BLaER1 (cell line): ENCODE measurements around the gene ITSN1.

ENCODE experiments used
- H3K27ac ChIP-seq: shearing (Covaris generic); formaldehyde crosslinking; 2 replicates; pipeline ENCODE4 v1.8.1; 2022
- H3K27me3 ChIP-seq: shearing (Covaris generic); formaldehyde crosslinking; 2 replicates; pipeline ENCODE4 v1.8.1; 2022
- H3K36me3 ChIP-seq: shearing (Covaris generic); formaldehyde crosslinking; 2 replicates; pipeline ENCODE4 v1.8.1; 2022
- H3K4me1 ChIP-seq: shearing (Covaris generic); formaldehyde crosslinking; 2 replicates; pipeline ENCODE4 v1.8.1; 2022
- H3K4me2 ChIP-seq: shearing (Covaris generic); formaldehyde crosslinking; 2 replicates; pipeline ENCODE4 v1.8.1; 2022
- H3K4me3 ChIP-seq: shearing (Covaris generic); formaldehyde crosslinking; 2 replicates; pipeline ENCODE4 v1.8.1; 2022
- H3K9ac ChIP-seq: shearing (Covaris generic); formaldehyde crosslinking; 2 replicates; pipeline ENCODE4 v1.8.1; 2022
- H3K9me3 ChIP-seq: shearing (Covaris generic); formaldehyde crosslinking; 2 replicates; pipeline ENCODE4 v1.8.1; 2022
- H4K20me1 ChIP-seq: shearing (Covaris generic); formaldehyde crosslinking; 2 replicates; pipeline ENCODE4 v1.8.1; 2022
- Cebpa-rat ChIP-seq: shearing (Covaris generic); IDR thresholded peaks from 2 replicates; pipeline ENCODE4 v1.8.1; 2022

Gene ITSN1

GRCh38 chr21:33761441-33762036 is 119.2 kb downstream of the ITSN1 start:
- Histone ChIP-seq H4K20me1 (no peaks in the 10 kb centered on the region), H3K27me3 (no peaks in the 10 kb centered on the region), H3K27ac (no peak overlapping the region), H3K9ac (no peak overlapping the region), H3K4me2 (no peak overlapping the region), H3K4me3 (no peak overlapping the region), H3K4me1 (no peaks in the 10 kb centered on the region), H3K36me3 (peaks cover 13% of the 10 kb centered on the region; the same call in 1 of the 2 replicates), H3K9me3 (no peaks in the 10 kb centered on the region)
- TF ChIP-seq Cebpa-rat, result no peak

GRCh38 chr21:33762803-33763581 is 120.7 kb downstream of the ITSN1 start:
- Histone ChIP-seq H3K9me3 (no peaks in the 10 kb centered on the region), H4K20me1 (no peaks in the 10 kb centered on the region), H3K27ac (no peak overlapping the region), H3K27me3 (no peaks in the 10 kb centered on the region), H3K4me3 (no peak overlapping the region), H3K36me3 (peaks cover 12% of the 10 kb centered on the region; the same call in 1 of the 2 replicates), H3K4me2 (no peak overlapping the region), H3K4me1 (no peaks in the 10 kb centered on the region), H3K9ac (no peak overlapping the region)
- no peak for TF ChIP-seq Cebpa-rat

GRCh38 chr21:33763582-33763899 is 121.2 kb downstream of the ITSN1 start:
- H3K27me3 ChIP-seq, result no peaks in the 10 kb centered on the region
- H3K9me3 ChIP-seq, result no peaks in the 10 kb centered on the region
- H3K4me1 ChIP-seq, result no peaks in the 10 kb centered on the region
- no peak overlapping the region for H3K27ac ChIP-seq
- H3K4me2 ChIP-seq, result no peak overlapping the region
- peaks cover 9% of the 10 kb centered on the region; the same call in 1 of the 2 replicates for H3K36me3 ChIP-seq
- no peak overlapping the region for H3K9ac ChIP-seq
- H3K4me3 ChIP-seq, result no peak overlapping the region
- TF ChIP-seq Cebpa-rat, result no peak
- no peaks in the 10 kb centered on the region for H4K20me1 ChIP-seq

GRCh38 chr21:33767236-33767635 is 124.9 kb downstream of the ITSN1 start:
- H3K36me3 ChIP-seq, result peaks cover 22% of the 10 kb centered on the region
- H3K9me3 ChIP-seq, result 0 out of 2 replicates have a peak, but pooled peaks cover 3% of the 10 kb centered on the region
- no peak for TF ChIP-seq Cebpa-rat

GRCh38 chr21:33767960-33768359 is 125.7 kb downstream of the ITSN1 start:
- Histone ChIP-seq H3K27me3 (no peaks in the 10 kb centered on the region), H3K36me3 (peaks cover 21% of the 10 kb centered on the region), H3K4me1 (no peaks in the 10 kb centered on the region), H3K4me2 (no peak overlapping the region), H3K4me3 (no peak overlapping the region), H3K27ac (no peak overlapping the region), H4K20me1 (no peaks in the 10 kb centered on the region), H3K9me3 (0 out of 2 replicates have a peak, but pooled peaks cover 3% of the 10 kb centered on the region), H3K9ac (no peak overlapping the region)
- TF ChIP-seq Cebpa-rat, result no peak

More at GRCh38 chr21:33767236-33767635, 124.9 kb downstream of the ITSN1 start:
- Histone ChIP-seq H3K27ac (no peak overlapping the region), H3K27me3 (no peaks in the 10 kb centered on the region), H3K9ac (no peak overlapping the region), H3K4me3 (no peak overlapping the region), H4K20me1 (no peaks in the 10 kb centered on the region), H3K4me2 (no peak overlapping the region), H3K4me1 (no peaks in the 10 kb centered on the region)

GRCh38 chr21:33769057-33769456 is 126.8 kb downstream of the ITSN1 start:
- no peaks in the 10 kb centered on the region for H3K4me1 ChIP-seq

GRCh38 chr21:33770542-33770941 is 128.2 kb downstream of the ITSN1 start:
- TF ChIP-seq Cebpa-rat, result no peak
- no peaks in the 10 kb centered on the region for H3K27me3 ChIP-seq
- no peak overlapping the region for H3K4me3 ChIP-seq
- no peak overlapping the region for H3K27ac ChIP-seq
- H3K9ac ChIP-seq, result no peak overlapping the region
- peaks cover 31% of the 10 kb centered on the region for H3K36me3 ChIP-seq
- no peaks in the 10 kb centered on the region for H4K20me1 ChIP-seq
- H3K4me1 ChIP-seq, result no peaks in the 10 kb centered on the region
- no peak overlapping the region for H3K4me2 ChIP-seq
- H3K9me3 ChIP-seq, result 0 out of 2 replicates have a peak, but pooled peaks cover 3% of the 10 kb centered on the region

More at GRCh38 chr21:33769057-33769456, 126.8 kb downstream of the ITSN1 start:
- Histone ChIP-seq H3K27me3 (no peaks in the 10 kb centered on the region), H3K4me3 (no peak overlapping the region), H3K9ac (no peak overlapping the region), H4K20me1 (no peaks in the 10 kb centered on the region), H3K36me3 (peaks cover 21% of the 10 kb centered on the region), H3K9me3 (0 out of 2 replicates have a peak, but pooled peaks cover 3% of the 10 kb centered on the region), H3K4me2 (no peak overlapping the region), H3K27ac (no peak overlapping the region)
- TF ChIP-seq Cebpa-rat, result no peak

GRCh38 chr21:33771976-33772375 is 129.7 kb downstream of the ITSN1 start:
- Histone ChIP-seq H3K4me1 (no peaks in the 10 kb centered on the region), H3K4me3 (no peak overlapping the region), H4K20me1 (no peaks in the 10 kb centered on the region), H3K27me3 (no peaks in the 10 kb centered on the region), H3K9ac (no peak overlapping the region), H3K9me3 (0 out of 2 replicates have a peak, but pooled peaks cover 3% of the 10 kb centered on the region), H3K27ac (no peak overlapping the region), H3K36me3 (peaks cover 27% of the 10 kb centered on the region), H3K4me2 (no peak overlapping the region)
- no peak for TF ChIP-seq Cebpa-rat

GRCh38 chr21:33774551-33774950 is 132.2 kb downstream of the ITSN1 start:
- no peak overlapping the region for H3K9ac ChIP-seq
- no peak overlapping the region for H3K27ac ChIP-seq
- H3K27me3 ChIP-seq, result no peaks in the 10 kb centered on the region
- no peak for TF ChIP-seq Cebpa-rat
- no peak overlapping the region for H3K4me3 ChIP-seq
- peaks cover 27% of the 10 kb centered on the region for H3K36me3 ChIP-seq
- H4K20me1 ChIP-seq, result no peaks in the 10 kb centered on the region
- H3K9me3 ChIP-seq, result peaks cover 10% of the 10 kb centered on the region
- H3K4me1 ChIP-seq, result no peaks in the 10 kb centered on the region
- H3K4me2 ChIP-seq, result no peak overlapping the region

- Histone ChIP-seq H3K36me3 (peaks cover 27% of the 10 kb centered on the region), H3K27ac (no peak overlapping the region), H3K4me1 (no peaks in the 10 kb centered on the region), H3K4me3 (no peak overlapping the region), H3K9me3 (peaks cover 10% of the 10 kb centered on the region), H3K27me3 (no peaks in the 10 kb centered on the region), H3K9ac (no peak overlapping the region), H3K4me2 (no peak overlapping the region), H4K20me1 (no peaks in the 10 kb centered on the region)
- TF ChIP-seq Cebpa-rat, result no peak
These were observed 133.0 kb downstream of the ITSN1 start for GRCh38 chr21:33775100-33775828.
